Testis (tissue), 3 donors: ENCODE data around the gene SLCO3A1. TPM values are rescaled to one million over a fixed set of nuclear protein-coding genes. Genes with fewer than 3 reads are reported as not detected.

ENCODE experiments used
- DNase-seq: peaks from one replicate; pipeline ENCODE4 v3.0.0-alpha.2; 2019
- H3K27ac ChIP-seq, 2 donors: fragments of 200-600 bp; sonication (generic); one replicate each; pipeline ENCODE4 v1.5.1; 2019
- H3K27me3 ChIP-seq: fragments of 200-600 bp; sonication (generic); one replicate; pipeline ENCODE4 v1.5.1; 2019
- H3K36me3 ChIP-seq: fragments of 200-600 bp; sonication (generic); one replicate; pipeline ENCODE4 v1.5.1; 2017; ENCODE audit warnings: low read depth; ENCODE audit errors: missing control alignments
- H3K4me1 ChIP-seq: fragments of 200-600 bp; sonication (generic); one replicate; pipeline ENCODE4 v1.5.1; 2019
- H3K4me3 ChIP-seq, 2 donors: fragments of 200-600 bp; sonication (generic); one replicate each; pipeline ENCODE4 v1.5.1; 2017 to 2019
- H3K9me3 ChIP-seq: fragments of 200-600 bp; sonication (generic); one replicate; pipeline ENCODE4 v1.5.1; 2017
- CTCF ChIP-seq, 3 experiments: fragments of 450-650 bp in 2 of 3; fragments of 200-600 bp in 1 of 3; sonication (generic) in 1 of 3; IDR thresholded peaks; one replicate each; pipeline ENCODE4 v1.5.1; 2016 to 2019; ENCODE audit warnings: antibody characterized with exemption in 3 of 3, mild to moderate bottlenecking in 2 of 3, moderate library complexity in 1 of 3
- POLR2A ChIP-seq: fragments of 450-650 bp; IDR thresholded peaks from one replicate; pipeline ENCODE4 v1.6.1; 2017; ENCODE audit warnings: antibody characterized with exemption, mild to moderate bottlenecking, moderate library complexity
- WGBS, 2 donors: methylation state at CpG; one replicate each; pipeline ENCODE4 v1.1.5; 2018; 5-methylcytosine and 5-hydroxymethylcytosine counted together
- intact Hi-C: fragments of 100-400 bp; cut with DNase I; formaldehyde crosslinking; loops from one replicate; pipeline ENCODE4 v1.15.1; 2023; ENCODE audit warnings: low total_unique reads
- polyA plus RNA-seq: library from polyadenylated mRNA; stranded (reverse); fragments of 350-450 nt; fragmentation: Illumina TruSeq; extraction: RNeasy Lipid Tissue Mini Kit (QIAGEN cat#74804); gene quantifications from one replicate; pipeline ENCODE4 v1.2.3, GENCODE V29; 2014; ENCODE audit warnings: low read depth, low replicate concordance; ENCODE audit not compliant: insufficient read depth
- total RNA-seq, 2 donors: library from RNA; depleted of rRNA; stranded (reverse); fragments of >200 nt; gene quantifications; one replicate each; pipeline ENCODE4 v1.2.3, GENCODE V29; 2016

The SLCO3A1 gene
- total and polyA plus RNA-seq, 3 donors from 2014 or later = 76.3 to 144 (median 77.2) TPM

- Histone ChIP-seq H3K27me3 (no peaks in the 10 kb centered on the region), H3K27ac (no peak overlapping the region), H3K4me1 (no peaks in the 10 kb centered on the region), H3K36me3 (no peaks in the 10 kb centered on the region), H3K9me3 (no peaks in the 10 kb centered on the region), H3K4me3 (no peak overlapping the region)
- no peak for DNase-seq
- TF ChIP-seq CTCF (IDR thresholded peaks at IDR 0.05) (no peak), POLR2A (no peak)
- WGBS, 2 donors = 93 to 96% methylated on average over 6 to 7 of the region's 7 CpGs
- intact Hi-C loops = no loop called here
Measured at GRCh38 chr15:91985297-91985696, 131.8 kb downstream of the SLCO3A1 start.

- no peak for DNase-seq
- Histone ChIP-seq H3K36me3 (no peaks in the 10 kb centered on the region), H3K4me3 (no peak overlapping the region), H3K9me3 (no peaks in the 10 kb centered on the region), H3K4me1 (no peaks in the 10 kb centered on the region), H3K27ac (no peak overlapping the region), H3K27me3 (no peaks in the 10 kb centered on the region)
- 90 to 92% methylated on average over 11 of the region's 11 CpGs for WGBS, 2 donors
- TF ChIP-seq CTCF (IDR thresholded peaks at IDR 0.05) (no peak), POLR2A (no peak)
- intact Hi-C loops = no loop called here
Measured at GRCh38 chr15:91988071-91988470, 134.6 kb downstream of the SLCO3A1 start.

DNA sequence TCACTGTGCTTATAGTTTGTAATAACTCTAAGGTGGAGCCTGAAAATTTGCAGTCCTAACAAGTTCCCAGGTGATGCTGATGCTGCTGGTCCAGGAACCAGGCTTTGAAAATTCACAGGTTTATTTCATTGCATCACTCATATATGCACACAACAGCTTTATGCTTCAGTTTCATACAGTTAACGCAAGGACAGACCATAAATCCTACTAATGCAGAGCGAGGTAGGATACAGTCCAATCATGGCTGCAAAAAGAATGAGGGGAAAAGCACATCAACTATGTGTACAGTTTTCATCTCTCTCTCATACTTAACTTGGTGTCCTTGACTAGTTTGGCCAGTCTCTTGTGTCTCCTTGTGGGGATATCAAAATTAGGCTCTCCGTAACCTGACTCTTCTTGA, 135.1 kb downstream of the SLCO3A1 start:
- H3K4me1 ChIP-seq = no peaks in the 10 kb centered on the region

DNA sequence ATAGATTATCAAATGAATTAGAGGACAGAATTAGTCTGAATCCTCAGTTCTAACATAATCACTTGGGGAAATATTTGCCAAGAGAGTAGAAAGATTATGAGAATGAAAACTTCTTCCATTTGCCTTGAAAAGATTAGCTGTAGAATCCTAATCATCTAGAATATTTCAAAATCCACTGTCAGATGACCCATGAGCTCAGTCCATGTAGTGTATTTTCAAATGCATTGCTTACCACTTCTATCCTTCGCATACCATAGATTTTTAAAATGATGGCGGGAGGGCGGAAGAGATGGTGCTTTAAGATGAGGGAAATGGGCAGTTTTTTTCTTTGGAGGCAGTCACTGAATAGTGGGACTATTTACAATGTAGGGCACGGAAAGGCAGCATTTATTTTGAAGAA, 136.3 kb downstream of the SLCO3A1 start:
- no peaks in the 10 kb centered on the region for H3K9me3 ChIP-seq
- no peak overlapping the region for H3K4me3 ChIP-seq
- no peaks in the 10 kb centered on the region for H3K4me1 ChIP-seq
- H3K27ac ChIP-seq = no peak overlapping the region
- H3K36me3 ChIP-seq = no peaks in the 10 kb centered on the region
- no peak for DNase-seq
- TF ChIP-seq POLR2A (no peak), CTCF (IDR thresholded peaks at IDR 0.05) (no peak)
- intact Hi-C loops = no loop called here
- H3K27me3 ChIP-seq = no peaks in the 10 kb centered on the region
- WGBS, 2 donors = 91 to 92% methylated on average over 4 of the region's 4 CpGs

More for the DNA sequence above, 135.1 kb downstream of the SLCO3A1 start:
- 88 to 94% methylated on average over 3 of the region's 3 CpGs for WGBS, 2 donors
- Histone ChIP-seq H3K36me3 (no peaks in the 10 kb centered on the region), H3K27me3 (no peaks in the 10 kb centered on the region), H3K4me3 (no peak overlapping the region), H3K27ac (no peak overlapping the region), H3K9me3 (no peaks in the 10 kb centered on the region)
- DNase-seq = no peak
- intact Hi-C loops = no loop called here
- TF ChIP-seq POLR2A (no peak), CTCF (IDR thresholded peaks at IDR 0.05) (no peak)

DNA sequence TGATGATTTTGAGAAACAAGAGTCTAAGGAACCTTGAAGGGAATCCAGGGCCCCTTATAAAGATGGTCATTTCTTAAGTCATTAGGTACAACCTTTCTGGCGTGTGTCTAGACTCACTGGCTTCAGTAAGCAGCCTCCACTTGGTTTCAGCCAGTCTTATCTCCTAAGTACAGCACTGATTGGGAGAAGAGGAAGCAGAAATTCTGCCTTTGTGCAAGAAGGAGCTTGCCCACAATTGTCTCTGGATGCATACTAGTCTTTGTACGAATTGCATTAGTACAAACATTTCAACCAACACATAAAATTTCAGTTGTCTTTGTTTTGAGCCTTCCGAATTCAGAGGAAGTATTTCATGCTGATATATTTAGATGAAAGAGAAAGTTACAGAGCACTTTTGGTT, 139.4 kb downstream of the SLCO3A1 start:
- no peaks in the 10 kb centered on the region for H3K9me3 ChIP-seq
- no peaks in the 10 kb centered on the region for H3K27me3 ChIP-seq
- H3K4me3 ChIP-seq = no peak overlapping the region
- 58 to 70% methylated on average over 3 of the region's 3 CpGs for WGBS, 2 donors
- no peak for TF ChIP-seq CTCF (IDR thresholded peaks at IDR 0.05)
- TF ChIP-seq POLR2A = no peak
- DNase-seq = no peak
- H3K4me1 ChIP-seq = no peaks in the 10 kb centered on the region
- H3K36me3 ChIP-seq = no peaks in the 10 kb centered on the region
- intact Hi-C loops = no loop called here
- no peak overlapping the region for H3K27ac ChIP-seq
